ENCODE data around the gene EFNA5. TPM values are rescaled to one million over a fixed set of nuclear protein-coding genes. Genes with fewer than 3 reads are reported as not detected.

EFNA5 gene
- polyA plus RNA-seq, 1 donor from 2014 or later = 4.2 TPM

- H3K79me2 ChIP-seq (replicated peaks; ENCODE audit: insufficient read depth, low read length) = peaks cover 9% of the 10 kb centered on the region
- no peaks in the 10 kb centered on the region for H3K27me3 ChIP-seq (ENCODE audit: insufficient read depth, low read depth, low read length)
- no peaks in the 10 kb centered on the region for H3F3A ChIP-seq (ENCODE audit: insufficient read depth, low read length, poor library complexity, severe bottlenecking)
- TF ChIP-seq TAF1 (IDR thresholded peaks at IDR 0.05; ENCODE audit: low read depth) (no peak), SMC3 (conservative IDR thresholded peaks at IDR 0.05; ENCODE audit: poor library complexity) (no peak), RAD21 (conservative IDR thresholded peaks at IDR 0.05) (no peak), MXI1 (conservative IDR thresholded peaks at IDR 0.05; ENCODE audit: poor library complexity, severe bottlenecking) (no peak)
- H3K9me2 ChIP-seq (ENCODE audit: insufficient read depth, low read length) = no peaks in the 10 kb centered on the region
- no peak overlapping the region for H3K4me3 ChIP-seq (ENCODE audit: low read length)
- H3K9me3 ChIP-seq (ENCODE audit: low read length) = no peaks in the 10 kb centered on the region
- H4K20me1 ChIP-seq (ENCODE audit: insufficient read depth) = no peaks in the 10 kb centered on the region
- H3K4me2 ChIP-seq (ENCODE audit: low read length) = no peak overlapping the region
- no peak overlapping the region for H3K9ac ChIP-seq (ENCODE audit: low read length)
- no peaks in the 10 kb centered on the region for H3K36me3 ChIP-seq (ENCODE audit: insufficient read depth, low read length)
- H2AFZ ChIP-seq (ENCODE audit: low read depth, low read length) = no peak overlapping the region
- H3K27ac ChIP-seq (ENCODE audit: low read length) = no peak overlapping the region
Observed at GRCh38 chr5:107413754-107414153, 257.0 kb downstream of the EFNA5 start.

DNA sequence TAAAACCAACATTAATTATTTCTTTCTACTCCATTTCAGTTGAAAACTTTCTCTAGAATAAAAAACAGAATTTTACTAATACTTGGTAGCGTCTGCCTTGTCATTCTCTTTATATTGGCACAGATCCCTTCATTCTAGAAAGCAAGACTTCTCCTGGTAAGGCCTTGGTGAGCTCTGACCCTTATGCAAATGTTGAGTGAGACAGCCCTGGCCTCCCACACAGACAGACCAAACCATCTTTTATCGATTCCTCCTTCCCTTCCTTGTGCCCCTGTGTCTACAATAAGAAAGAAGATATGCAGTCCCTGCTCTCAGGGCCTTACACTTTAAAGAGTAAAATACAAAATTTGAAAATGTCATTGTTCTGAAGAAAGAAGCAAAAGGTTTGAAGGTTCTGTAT lies 262.2 kb downstream of the EFNA5 start:
- Histone ChIP-seq H3K4me2 (ENCODE audit: low read length) (no peak overlapping the region), H2AFZ (ENCODE audit: low read depth, low read length) (no peak overlapping the region), H3K27ac (ENCODE audit: low read length) (no peak overlapping the region), H3K4me3 (ENCODE audit: low read length) (no peak overlapping the region), H3K36me3 (ENCODE audit: insufficient read depth, low read length) (no peaks in the 10 kb centered on the region), H3K27me3 (ENCODE audit: insufficient read depth, low read depth, low read length) (no peaks in the 10 kb centered on the region), H4K20me1 (ENCODE audit: insufficient read depth) (no peaks in the 10 kb centered on the region), H3K9me3 (ENCODE audit: low read length) (no peaks in the 10 kb centered on the region), H3K9me2 (ENCODE audit: insufficient read depth, low read length) (no peaks in the 10 kb centered on the region), H3F3A (ENCODE audit: insufficient read depth, low read length, poor library complexity, severe bottlenecking) (no peaks in the 10 kb centered on the region), H3K9ac (ENCODE audit: low read length) (no peak overlapping the region), H3K79me2 (replicated peaks; ENCODE audit: insufficient read depth, low read length) (peaks cover 8% of the 10 kb centered on the region)
- TF ChIP-seq TAF1 (IDR thresholded peaks at IDR 0.05; ENCODE audit: low read depth) = no peak
- no peak for TF ChIP-seq SMC3 (conservative IDR thresholded peaks at IDR 0.05; ENCODE audit: poor library complexity)
- no peak for TF ChIP-seq REST (IDR thresholded peaks at IDR 0.05; ENCODE audit: borderline replicate concordance)
- no peak for TF ChIP-seq RAD21 (conservative IDR thresholded peaks at IDR 0.05)
- TF ChIP-seq EP300 (conservative IDR thresholded peaks at IDR 0.05; ENCODE audit: poor library complexity, severe bottlenecking) = no peak
- TF ChIP-seq CTCF (IDR thresholded peaks at IDR 0.05; ENCODE audit: poor library complexity, severe bottlenecking) = no peak
- no peak for TF ChIP-seq POLR2AphosphoS5 (IDR thresholded peaks at IDR 0.05)
- no peak for TF ChIP-seq MXI1 (conservative IDR thresholded peaks at IDR 0.05; ENCODE audit: poor library complexity, severe bottlenecking)
- TF ChIP-seq EZH2 (IDR thresholded peaks at IDR 0.05; ENCODE audit: borderline replicate concordance, insufficient read depth, low read length, poor library complexity, severe bottlenecking) = no peak

All from neural cell (in vitro differentiated cells).